GM12873 (cell line): ENCODE data around the gene LRRC8C.

Experiments
- TF ChIP-seq, protein P1 (sequence below): IDR thresholded peaks from 2 replicates; pipeline ENCODE4 v1.5.1; 2012; ENCODE audit warnings: low read depth, mild to moderate bottlenecking, moderate library complexity, low read length, control low read depth; ENCODE audit not compliant: insufficient read depth; ENCODE audit errors: missing control alignments

The LRRC8C gene

DNA sequence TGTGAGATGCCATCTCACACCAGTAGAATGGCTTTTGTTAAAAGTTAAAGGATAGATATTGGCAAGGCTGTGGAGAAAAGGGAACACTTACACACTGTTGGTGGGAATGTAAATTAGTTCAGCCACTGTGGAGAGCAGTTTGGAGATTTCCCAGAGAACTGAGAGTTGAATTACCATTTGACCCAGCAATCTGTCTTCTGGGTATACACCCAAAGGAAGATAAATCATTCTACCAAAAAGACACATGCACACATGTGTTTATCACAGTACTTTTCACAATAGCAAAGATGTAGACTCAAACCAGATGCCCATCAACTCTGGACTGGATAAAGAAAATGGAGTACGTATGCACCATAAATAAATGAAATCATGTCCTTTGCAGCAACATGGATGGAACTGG lies 99.3 kb downstream of the LRRC8C start:
- TF ChIP-seq, protein P1, sequence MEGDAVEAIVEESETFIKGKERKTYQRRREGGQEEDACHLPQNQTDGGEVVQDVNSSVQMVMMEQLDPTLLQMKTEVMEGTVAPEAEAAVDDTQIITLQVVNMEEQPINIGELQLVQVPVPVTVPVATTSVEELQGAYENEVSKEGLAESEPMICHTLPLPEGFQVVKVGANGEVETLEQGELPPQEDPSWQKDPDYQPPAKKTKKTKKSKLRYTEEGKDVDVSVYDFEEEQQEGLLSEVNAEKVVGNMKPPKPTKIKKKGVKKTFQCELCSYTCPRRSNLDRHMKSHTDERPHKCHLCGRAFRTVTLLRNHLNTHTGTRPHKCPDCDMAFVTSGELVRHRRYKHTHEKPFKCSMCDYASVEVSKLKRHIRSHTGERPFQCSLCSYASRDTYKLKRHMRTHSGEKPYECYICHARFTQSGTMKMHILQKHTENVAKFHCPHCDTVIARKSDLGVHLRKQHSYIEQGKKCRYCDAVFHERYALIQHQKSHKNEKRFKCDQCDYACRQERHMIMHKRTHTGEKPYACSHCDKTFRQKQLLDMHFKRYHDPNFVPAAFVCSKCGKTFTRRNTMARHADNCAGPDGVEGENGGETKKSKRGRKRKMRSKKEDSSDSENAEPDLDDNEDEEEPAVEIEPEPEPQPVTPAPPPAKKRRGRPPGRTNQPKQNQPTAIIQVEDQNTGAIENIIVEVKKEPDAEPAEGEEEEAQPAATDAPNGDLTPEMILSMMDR: no peak

DNA sequence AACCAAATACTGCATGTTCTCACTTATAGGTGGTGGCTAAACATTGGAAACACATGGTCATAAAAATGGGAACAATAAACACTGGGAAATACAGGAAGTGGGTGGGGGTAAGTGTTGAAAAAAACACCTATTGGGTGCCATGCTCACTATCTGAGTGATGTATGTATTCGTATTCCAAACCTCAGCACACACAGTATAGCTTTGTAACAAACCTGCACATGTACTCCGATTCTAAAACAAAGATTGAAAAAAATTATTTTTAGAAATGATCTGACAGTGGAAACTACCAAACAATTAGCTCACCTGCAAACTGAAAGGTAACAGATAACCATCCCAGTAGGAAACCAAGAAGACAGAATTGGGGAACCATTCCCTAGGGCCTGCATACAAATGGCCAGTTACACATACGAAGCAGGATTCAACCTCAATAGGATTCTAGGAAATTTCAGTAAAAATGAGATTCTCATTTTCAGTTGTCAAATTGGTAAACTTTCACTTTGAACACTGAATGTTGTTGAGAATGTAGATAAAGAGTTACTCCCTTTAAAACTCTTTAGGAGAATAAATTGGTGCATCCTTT lies 99.8 kb downstream of the LRRC8C start:
- TF ChIP-seq, protein P1: no peak

DNA sequence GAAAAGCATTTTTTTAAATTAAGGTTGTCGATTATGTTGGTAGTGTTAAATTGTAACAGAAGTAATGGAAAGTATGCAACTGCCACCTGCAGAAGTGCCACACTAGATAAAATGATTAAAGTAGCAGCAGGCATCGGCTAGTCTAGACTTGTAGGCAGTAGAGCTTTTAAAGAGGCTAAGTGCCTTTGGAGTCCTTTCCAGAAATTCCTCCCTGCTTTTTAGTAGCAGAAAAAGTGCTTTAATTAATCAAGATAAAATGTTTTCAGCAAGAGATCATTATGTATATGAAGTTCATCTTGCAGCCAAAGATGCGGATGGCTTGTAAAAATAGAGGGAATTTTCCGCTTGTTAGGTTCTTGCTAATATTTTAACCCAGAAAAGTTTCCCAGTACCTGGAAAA lies 100.8 kb downstream of the LRRC8C start:
- TF ChIP-seq, protein P1: no peak

DNA sequence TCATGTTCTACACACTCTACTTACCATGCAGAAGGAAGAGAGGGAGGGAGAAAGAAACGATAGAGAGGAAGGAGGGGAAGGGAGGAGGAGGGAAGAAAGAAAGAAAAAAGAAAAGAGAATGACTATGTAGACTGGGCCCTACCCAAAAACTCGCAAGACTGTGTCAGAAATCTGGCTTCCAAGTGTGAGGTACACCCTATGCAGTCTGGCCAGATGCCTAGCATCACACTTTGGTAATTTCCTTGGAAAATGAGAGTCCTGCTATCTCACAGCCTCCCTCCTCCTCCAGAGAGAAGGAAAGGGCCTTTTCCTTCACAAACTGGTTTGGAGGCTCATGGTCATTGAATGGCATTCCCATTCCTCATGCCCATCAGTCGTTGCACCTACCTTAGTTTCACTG lies 101.5 kb downstream of the LRRC8C start:
- TF ChIP-seq, protein P1: no peak

DNA sequence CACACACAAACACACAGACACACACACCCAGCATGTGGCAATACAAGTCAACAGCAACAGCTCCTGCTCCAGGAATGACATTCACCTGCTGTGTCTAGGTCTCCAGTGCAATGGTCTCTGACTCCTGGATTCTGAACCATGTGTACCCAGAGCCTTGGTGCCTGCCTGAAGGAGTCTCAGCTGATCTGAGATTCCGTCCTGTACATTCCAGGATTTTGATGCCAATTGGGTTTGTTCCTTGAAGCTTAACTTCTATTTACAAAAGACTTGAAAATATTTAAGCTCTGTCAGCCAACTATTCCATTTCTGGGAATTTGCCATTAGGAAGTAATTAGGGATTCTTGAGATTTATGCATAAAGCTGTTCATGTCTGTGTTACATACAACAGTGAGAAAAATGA lies 102.6 kb downstream of the LRRC8C start:
- TF ChIP-seq, protein P1: no peak

DNA sequence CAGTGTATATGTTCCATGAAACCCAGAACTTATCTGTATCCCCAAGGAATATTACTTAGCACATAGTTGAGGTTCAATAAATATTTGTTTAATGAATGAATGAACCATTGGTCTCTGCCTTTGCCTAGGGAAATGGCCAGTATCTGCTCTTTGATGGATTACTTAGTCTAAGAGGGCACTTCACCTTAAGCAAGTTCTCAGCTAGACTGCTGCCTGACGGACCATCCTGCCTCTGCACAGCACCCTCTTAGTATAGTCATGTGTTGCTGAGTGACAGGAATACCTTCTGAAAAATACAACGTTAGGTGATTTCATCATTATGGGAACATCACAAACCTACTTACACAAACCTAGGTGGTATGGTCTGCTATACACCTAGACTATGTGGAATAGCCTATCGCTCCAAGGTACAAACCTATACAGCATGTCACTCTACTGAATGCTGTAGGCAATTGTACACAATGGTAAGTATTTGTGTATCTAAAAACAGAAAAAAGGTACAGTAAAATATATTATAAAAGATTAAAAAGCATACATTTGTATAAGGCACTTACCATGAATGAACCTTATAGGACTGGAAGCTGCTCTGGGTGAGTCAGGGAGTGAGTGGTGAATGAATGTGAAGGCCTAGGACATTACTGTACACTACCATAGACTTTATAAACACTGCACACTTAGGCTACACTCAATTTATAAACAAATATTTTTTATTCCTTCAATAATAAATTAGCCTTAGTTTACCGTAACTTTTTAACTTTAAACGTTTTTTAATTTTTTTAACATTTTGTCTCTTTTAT lies 104.2 kb downstream of the LRRC8C start:
- TF ChIP-seq, protein P1: no peak

DNA sequence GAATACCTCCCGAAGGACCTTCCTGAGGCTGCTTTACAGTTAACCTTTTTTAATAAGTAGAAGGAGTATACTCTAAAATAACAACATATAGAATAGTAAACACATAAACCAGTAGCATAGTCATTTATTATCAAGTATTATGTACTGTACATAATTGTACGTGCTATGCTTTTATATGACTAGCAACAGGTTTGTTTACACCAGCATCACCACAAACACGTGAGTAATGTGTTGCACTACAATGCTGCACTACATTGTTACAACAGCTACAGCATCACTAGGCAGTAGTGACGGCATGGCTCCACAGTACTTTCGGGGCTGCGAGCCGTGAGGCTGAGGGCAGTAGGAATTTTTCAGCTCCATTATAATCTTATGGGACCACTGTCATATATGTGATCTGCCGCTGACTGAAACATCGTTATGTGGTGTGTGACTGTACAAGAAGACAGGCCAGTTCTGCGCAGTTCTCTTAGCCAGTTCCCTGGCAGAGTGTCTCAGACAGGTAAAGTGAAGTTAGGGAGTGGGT lies 105.1 kb downstream of the LRRC8C start:
- TF ChIP-seq, protein P1: no peak
